Measurements from ENCODE around the gene LNX2.
"Not testable (repeated sequence)": the region's sequence is repeated elsewhere in the genome, so short reads cannot be mapped to it uniquely, and the experiment has no call there.

The LNX2 gene

DNA sequence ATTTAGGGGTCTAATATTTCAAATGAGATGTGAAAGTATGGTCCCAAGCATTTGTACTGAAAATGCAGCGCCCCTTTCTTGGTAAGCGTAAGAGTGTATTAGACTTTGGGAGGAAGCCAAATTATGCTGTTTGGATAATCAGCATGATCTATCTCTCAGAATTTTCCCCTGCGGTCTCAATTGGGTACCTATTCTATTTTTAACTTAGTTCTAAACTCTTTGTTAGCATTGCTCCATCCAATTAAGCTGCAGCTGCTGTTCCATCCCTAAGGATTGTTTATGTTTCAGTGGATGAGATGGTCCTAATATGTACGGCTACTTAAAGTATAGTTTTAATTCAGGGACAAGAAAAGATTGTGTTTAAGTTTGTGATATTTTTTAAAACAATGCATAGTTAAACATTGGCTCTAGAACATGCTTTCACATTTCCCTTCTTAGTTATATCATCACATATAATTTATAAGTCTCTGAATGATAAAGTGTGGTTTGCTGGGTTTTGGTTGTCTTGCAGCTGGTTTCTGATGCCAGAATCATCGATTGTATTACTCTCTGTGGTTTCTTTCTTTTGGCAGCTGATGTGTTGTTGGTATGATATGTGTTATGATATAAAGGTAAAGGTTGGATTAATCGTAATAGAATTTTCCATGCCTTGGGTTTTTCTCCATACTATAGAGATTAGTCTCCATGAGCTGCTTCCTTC, 16.4 kb upstream of the LNX2 start:
- DNase-seq, result no peak

DNA sequence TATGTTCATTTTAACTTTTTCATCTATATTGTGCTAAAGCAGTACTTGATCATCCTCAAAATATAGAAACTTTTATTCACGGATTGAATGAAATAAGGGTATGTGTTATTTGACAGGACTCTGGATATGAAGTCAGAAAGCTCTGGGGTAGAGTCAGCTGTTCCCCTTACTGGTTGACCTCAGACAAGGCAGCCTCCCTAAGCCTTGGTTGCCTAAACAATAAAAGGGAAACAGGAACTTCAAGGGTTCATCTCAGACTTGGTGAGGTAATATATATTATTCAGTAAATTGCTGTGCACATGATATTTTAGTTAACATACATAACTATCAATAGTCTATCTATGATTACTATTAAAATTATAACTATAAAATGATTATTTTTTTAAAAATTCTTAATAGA, 14.9 kb upstream of the LNX2 start:
- DNase-seq, result peak; percentile 83

DNA sequence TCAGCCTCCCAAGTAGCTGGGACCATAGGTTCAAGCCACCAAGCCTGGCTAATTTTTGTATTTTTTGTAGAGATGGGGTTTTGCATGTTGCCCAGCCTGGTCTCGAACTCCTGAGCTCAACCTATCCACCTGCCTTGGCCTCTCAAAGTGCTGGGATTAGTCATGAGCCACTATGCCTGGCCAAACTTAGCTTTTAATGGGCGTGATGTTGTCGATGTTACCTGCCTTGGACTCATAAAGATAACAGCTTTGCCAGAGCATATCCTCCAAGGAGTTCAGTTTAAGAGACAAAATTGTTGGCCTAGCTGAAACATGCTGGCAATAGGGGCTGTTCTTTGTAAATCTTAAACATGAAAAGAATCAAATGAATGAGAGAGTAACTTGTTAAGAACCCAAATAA, 14.5 kb upstream of the LNX2 start:
- no peak for DNase-seq

DNA sequence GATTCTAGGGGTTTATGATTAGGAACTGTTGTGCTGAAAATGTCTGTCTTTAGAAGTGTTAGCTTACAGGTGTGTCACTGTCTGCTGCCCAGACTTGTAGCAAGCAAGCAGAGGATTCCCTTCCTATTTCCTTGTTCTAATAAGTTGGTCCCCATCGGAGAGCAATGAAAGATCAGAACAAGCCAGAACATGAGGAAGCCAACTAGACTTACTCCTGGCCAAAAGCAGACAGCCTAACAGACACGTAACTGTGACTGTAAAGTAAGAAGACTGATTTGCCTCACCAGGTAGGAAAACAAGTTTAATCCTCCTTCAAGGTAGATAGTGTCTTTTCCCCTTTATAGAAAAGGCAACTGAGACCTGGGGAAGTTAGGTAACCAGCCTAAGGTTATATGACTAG, 13.9 kb upstream of the LNX2 start:
- no peak for DNase-seq

DNA sequence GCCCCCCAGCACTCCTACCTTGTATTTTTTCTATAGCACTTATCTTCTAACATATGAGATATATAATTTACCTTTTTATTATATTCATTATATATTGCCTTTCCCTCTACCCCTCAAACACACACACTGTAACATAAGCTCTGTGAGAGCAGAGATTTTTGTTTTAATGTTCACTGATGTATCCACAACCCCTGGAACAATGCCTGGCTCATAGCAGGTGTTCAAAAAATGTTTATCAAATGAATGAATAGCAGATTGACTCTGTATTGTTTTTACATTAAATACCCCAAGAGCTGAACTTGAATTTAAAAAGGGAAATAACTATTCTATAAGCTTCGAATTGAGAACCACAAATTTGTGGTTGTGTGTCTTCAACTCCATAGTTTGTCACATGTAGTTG, 12.3 kb upstream of the LNX2 start:
- no peak for DNase-seq

DNA sequence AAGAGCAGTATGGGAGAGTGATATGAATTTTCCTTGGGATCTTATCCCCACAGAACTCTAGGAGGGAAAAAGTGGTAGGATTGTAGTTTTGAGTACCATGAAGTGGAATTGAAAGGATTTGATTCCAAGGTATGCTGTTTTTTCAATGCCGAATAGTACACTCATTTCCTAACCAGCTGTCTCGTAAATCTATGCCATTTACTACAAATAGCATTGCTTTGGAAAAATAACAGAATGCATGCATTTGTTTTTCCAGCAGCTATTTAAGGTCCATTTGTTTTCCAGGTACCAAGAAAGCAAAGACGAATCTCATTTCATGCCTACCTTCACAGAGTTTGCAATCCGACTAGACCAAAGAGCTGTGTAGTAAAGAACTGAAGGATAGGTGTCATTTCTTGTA, 11.9 kb upstream of the LNX2 start:
- no peak for DNase-seq

DNA sequence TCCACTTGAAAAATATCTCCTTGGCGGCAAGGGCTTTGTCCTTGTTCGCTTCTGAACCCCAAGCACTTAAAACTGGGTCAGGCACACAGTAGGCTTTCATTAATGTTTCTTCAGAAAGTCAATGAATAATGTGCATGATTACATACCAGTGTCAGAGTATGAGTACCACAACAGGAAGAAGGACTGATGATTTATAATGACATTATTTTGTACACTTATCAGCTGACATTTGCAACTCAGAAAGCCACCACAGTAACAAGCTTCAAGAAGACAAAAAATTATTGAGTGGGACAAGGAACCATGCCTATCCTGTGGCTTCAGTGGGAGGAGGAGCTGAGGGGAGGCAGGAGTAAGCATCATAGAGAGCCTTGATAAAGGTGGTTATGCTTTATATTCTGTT, 11.3 kb upstream of the LNX2 start:
- peak; percentile 33 for DNase-seq

DNA sequence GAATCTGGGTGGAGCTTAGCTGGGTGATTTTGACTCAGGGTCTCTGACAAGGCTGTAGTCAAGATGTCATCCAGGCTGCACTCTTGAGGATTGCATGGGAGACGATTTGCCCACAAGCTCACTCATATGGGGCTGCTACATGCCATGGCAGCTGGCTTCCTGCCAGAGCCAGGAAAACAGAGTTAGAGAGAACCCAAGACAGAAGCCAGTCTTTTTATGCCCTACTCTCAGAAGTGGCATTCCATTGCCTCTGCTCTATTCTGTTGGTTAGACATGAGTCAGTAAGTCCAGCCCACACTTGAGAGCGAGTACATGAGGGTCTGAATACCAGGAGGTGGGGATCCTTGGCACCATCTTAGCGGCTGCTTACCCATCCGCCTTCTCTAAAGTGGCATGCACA, 10.8 kb upstream of the LNX2 start:
- no peak for DNase-seq

DNA sequence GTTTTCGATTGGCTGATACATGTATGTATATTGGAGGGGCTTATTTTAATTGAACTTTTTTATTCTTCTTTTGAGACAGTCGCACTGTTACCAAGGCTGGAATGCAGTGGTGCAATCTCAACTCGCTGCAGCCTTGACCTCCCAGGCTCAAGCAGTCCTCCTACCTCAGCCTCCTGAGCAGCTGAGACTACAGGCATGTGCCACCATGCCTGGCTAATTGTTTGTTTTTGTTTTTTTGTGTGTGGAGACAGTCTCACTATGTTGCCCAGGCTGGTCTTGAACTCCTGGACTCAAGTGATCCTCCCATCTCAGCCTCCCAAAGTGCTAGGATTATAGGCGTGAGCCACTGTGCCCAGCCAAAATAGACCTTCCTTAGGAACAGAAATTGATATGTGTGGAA, 8.4 kb upstream of the LNX2 start:
- DNase-seq, result not testable (repeated sequence)

DNA sequence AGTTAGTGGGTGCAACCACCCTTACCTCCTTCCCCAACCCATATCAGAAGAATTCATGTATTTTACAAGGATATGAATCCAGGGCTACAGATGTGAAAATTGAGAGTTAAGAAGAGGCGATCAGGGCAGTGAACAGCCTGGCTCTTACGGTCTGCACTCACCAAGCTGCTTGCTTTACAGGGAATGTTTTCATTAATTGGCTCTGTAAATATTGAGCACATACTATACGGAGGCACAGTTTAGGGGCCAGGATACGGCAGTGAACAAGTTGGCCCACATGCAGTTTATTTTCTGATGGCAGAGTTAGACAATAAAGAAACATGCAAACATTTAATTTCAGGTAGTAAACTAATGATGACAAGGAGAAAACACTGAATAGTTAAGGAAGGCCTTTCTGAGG, 7.8 kb upstream of the LNX2 start:
- no peak for DNase-seq

DNA sequence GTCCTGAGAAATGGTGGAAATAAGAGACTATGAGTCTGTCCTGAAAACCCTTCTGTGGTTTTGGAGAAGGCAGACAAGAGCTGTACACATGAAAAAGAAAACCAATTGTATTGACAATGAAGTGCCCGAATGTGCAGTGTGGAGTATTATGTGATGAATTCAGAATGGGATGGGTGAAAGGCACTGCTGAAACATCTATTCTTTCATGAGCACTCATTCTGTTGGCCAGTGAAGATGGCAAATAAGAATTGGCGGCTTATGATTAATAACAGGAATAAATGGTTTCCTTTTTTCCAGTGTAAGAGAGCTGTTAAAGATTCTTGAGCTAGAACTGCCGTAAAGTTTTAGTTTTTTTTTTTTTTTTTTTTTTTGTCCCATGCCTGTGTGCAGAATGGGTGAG, 7.1 kb upstream of the LNX2 start:
- DNase-seq, result no peak

DNA sequence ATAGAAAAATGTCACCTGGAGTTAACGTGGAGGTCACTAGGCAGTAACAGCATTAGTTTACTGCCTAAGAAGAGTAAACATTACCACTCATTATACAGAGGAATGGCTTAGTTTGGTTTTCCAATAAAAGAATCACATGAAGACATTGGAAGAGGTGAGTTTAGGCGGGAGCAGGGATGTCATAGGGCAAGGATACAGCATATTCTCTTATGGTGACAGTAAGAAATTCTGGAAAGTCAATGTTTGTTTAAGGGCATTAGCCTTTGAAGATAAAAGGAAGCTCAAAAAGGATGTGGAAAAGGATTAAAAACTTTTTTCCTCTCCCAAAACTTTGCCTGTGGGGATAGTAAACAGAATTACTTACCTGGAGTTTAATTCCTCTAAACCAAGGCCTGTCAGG, 5.5 kb upstream of the LNX2 start:
- no peak for DNase-seq

DNA sequence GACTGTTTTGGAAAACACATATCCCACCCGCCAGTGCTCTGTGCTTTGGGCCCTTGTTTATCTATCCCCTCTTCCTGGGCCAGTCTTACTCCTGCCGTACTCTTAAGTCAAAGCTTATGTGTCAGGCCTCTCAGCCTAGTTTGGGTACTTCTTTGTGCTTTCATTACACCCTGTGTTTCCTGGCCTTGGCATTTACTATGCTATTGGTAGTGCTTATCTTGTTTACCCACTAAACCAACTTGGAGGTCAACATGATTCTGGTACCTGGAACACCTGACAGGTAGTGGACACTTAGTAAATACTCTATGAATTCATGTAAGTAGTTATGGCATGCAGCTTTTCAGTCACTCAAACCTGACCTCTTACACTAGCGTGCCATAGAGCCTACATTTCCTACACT, 3.7 kb upstream of the LNX2 start:
- no peak for DNase-seq

DNA sequence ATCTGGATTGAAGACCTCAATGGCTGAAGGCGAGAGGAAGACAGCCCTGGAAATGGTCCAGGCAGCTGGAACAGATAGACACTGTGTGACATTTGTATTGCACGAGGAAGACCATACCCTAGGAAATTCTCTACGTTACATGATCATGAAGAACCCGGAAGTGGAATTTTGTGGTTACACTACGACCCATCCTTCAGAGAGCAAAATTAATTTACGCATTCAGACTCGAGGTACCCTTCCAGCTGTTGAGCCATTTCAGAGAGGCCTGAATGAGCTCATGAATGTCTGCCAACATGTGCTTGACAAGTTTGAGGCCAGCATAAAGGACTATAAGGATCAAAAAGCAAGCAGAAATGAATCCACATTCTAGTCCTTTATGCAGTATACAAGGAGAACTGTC, 2.6 kb upstream of the LNX2 start:
- DNase-seq, result no peak

DNA sequence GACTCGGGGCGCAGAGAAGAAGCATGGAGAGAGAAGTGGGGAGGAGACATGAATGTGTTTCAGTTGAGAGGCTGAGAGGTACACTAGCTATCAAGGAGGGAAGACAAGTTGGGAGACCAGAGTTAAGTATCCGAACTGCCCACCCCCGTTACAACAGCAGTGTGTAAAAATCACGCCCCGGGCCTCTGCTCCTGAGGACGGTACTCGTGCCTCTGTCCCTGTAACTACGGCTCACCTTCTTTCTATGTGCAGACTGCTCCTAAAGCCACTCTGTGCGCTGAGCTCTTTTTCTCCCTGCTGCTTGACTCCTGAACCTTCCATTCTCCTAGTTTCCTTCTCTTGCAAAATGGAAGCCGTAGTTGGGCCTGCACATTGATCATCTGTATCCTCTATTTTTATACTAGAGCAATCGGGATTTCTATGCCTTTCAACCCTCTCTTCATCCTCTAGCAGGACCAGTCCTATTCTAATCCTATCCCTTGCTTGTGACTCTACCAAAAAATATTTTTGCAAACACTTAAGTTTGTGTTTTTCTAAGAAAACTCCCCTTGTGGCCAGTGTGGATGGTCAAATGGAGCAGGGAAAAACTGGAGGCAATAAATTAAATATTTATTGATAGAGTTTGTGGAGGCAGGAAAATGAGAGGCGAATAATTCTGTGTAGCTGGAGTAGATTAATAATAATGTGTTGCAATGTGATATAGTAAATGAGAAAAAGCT, 1.9 kb upstream of the LNX2 start:
- no peak for DNase-seq

DNA sequence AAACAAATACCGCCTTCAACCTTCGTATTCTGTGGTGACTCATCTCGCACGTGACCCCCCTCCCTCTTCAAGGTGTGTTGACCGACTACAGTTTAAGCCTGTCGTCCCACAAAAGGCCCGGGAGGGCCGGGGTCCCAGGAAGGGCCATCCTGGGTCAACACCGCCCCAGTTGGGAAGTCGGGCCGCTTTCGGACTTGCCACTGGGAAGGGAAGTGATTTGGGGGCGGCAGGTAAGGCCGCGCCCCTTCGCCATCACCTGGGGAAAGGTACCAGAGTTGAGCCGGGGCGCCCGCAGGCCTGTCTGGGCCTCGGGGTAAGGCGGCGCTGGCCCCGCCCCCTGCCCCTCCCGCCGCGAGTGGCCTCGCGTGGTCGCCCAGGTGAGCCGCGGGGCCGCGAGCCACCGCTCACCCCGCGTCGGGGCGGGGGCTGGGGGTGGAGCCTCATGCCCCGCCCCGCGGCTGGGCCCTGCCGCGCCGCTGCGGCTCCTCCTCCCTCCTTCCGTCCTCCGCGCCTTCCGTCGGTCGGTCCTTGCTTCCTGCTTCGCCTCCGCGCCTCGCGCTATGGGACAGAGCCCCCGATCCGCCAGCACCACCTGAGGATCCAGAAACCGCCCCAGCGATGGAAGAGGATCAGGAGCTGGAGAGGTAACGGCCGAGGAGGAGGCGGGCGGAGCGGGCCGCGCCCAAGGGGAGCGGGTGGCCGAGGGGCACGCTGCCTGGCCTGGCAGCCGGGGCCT, 1.2 kb upstream of the LNX2 start, which contains the start of gene POLR1D:
Gene POLR1D, plus strand, starts transcription at position 527 of the 736 bp plus-strand sequence. Its CDS starts 92 bp downstream, at position 619.
- DNase-seq, result peak; percentile 86

DNA sequence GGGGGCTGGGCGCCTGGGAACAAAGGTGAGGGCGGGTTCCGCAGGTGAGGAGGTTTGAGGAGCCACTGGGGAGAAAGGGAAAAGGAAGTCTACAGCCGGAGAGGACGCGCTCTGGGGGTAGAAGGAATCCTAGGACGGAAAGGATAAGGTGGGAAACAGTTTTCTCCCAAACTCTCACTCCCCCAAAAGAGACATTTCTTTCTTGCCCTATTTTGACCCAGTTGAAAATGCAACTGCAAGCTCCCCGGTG, 712 bp upstream of the LNX2 start:
- DNase-seq, result no peak

DNA sequence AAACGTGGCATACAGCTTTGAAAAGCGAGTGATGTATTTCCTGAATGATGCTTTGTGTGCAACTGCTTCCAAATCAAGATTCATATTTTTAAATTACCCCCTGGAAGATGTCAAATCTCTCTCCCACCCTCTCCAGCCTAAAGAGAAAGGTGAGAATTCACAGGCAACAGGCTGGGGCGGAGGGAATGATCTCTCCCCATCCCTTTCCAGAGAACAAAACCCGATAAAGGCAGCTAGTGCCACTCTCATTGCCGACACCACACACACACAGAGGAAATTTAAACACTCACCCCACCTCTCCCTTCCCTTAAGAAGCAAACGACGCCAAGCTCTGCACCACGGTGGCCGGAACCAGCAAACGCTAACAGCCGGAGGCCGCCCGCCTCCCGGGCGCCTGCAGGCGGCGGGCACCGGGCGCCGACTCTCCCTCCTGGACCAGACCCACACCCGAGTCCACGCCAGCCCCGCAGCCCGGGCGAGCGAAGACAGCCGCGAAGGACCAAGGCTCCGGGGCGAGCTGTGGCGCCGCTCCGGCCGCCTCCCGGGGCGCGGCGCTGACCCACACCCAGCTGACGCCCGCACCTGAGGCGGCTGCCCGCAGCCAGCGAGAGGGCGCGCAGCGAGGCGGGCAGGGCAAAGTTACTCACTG, 477 bp downstream of the LNX2 start:
- peak; percentile 49 for DNase-seq

DNA sequence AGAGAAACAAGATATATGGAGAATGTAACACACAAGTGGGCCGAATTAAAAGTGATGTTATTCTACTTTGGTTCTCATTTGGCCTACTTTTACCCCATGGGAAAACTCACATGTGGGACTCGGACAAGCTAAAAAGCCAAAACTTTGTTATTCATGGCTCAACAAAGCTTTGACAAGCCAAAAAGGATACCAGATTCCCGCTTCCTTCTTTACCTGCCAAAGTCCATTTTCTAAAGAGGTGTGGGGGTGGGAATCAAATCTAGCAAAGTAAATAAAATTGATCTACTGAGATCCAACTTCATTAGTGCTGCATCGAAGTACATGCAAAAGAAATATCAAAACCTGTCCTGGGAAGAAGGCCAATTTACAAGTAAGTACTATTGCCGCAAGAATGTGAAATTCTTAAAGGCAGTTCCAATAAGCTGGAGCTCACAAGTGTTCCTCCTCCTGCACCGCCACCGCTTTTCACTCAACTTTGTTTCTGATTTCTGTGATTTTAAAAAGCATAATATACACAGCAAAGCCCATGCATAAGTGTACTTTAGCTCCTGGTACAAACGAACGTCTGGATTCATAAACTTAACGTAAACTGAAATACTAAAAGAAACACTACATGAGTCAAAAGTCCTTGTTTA, 1.1 kb downstream of the LNX2 start:
- no peak for DNase-seq

DNA sequence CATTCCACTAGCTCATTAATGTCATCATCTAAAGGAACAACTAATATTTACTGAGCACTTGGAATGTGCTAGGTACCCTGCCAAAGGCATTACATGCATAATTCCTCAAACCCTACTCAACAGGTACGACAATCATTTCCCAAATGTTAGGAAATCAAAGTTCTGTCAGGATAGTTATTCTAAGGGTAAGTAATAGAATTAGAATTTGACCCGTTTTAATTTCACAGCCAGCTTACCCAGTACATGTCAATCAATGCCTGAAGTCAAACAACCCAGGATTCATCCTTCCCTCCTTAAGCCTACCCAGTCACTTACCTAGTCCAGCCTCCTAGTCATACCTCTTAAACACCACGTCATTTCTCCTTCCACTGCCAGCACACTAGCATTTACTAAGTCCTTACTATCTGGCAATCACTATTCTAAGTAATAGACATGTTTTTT, 2.4 kb downstream of the LNX2 start:
- DNase-seq, result no peak

DNA sequence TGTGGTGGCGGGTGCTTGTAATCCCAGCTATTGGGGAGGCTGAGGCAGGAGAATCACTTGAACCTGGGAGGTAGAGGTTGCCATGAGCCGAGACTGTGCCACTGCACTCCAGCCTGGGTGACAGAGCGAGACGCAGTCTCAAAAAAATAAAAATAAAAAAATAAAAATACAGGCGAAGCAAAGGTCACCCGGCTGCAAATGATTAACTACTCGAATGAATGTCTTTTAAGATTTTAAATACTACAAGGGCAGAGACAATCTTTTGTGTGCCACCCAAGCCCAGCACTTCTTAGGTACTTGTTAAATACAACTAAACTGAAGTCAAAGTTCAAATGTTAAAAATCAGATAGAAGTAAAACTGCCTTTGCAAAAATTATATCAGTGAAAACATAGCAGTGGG, 6.7 kb downstream of the LNX2 start:
- no peak for DNase-seq

DNA sequence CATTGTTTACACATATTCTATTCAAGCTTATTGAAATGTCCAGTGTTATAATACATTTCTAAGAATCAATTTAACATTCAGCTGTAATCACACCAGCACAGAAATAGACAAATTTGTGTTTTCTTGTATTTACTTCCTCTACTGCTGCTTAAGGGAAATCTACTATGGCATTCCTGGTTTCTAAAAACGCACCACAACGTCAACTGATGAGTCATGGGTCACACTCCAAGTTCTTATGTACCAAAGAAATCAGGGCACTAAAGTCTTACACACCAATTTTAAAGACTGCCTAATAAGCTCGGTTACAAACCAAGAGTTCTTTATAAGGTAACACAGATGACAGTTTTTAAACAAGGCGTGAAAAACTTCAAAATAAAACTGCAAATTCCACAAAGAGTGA, 13.2 kb downstream of the LNX2 start:
- peak; percentile 69 for DNase-seq

DNA sequence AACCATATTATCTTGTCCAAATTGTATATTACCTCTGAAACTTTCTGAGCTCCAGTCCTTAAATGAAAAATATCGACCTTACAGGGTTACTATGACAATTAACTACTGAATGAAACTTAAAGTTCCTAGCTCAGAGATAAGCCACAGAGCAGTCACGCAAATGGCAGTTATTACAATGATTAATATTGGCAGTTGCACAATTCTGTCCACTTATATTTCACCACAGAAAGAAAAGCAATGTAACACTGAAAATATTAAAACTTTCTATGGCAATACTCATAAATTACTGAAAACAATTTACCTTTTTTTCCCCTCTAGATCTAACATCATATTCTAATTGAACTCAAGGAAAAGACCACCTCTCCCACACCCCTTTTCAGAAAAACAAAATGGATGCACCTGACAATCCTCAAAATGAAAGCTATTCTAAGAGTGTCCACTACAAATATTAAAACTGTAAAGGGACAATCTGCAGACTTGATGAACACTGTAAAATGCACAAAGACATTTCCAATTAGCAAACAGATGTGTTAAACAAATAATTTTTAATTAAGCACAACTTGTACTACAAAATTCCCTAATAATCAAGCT, 14.6 kb downstream of the LNX2 start:
- DNase-seq, result peak; percentile 19

Data from suppressor macrophage treated with lipopolysaccharide for 4 hours (primary cell).